ENCODE measurements around the gene VTI1A.

Gene VTI1A

GRCh38 chr10:112759496-112759895 lies 312.5 kb downstream of the VTI1A start:
- POLR2A ChIA-PET = no interaction called here
- H3K4me3 ChIP-seq (ENCODE audit: low read depth, low read length) = no peak overlapping the region
- TF ChIP-seq ZNF350 (tag by site-specific recombination; IDR thresholded peaks at IDR 0.05) (no peak), ZFHX2 (tag by site-specific recombination; conservative IDR thresholded peaks at IDR 0.05) (peak; percentile 87), EGR2 (tag by site-specific recombination; IDR thresholded peaks at IDR 0.05; ENCODE audit: low read depth) (peak; percentile 86), ZNF324 (tag by site-specific recombination; IDR thresholded peaks at IDR 0.05) (no peak)
- H3K36me3 ChIP-seq (ENCODE audit: control insufficient read depth in 2 of 2, insufficient read depth in 1 of 2, low read length in 2 of 2) = no peaks in the 10 kb centered on the region
- CTCF ChIA-PET = no interaction called here
- peaks cover 10% of the 10 kb centered on the region for H3K4me1 ChIP-seq (ENCODE audit: control insufficient read depth, insufficient read depth, low read length)
- H3K9me3 ChIP-seq (ENCODE audit: control insufficient read depth, insufficient read depth, low read depth, low read length) = no peaks in the 10 kb centered on the region
- no peak overlapping the region for H3K27ac ChIP-seq (ENCODE audit: extremely low read depth, low read depth, low read length)

- Histone ChIP-seq H3K4me1 (ENCODE audit: control insufficient read depth, insufficient read depth, low read length) (peaks cover 10% of the 10 kb centered on the region), H3K4me3 (ENCODE audit: low read depth, low read length) (no peak overlapping the region), H3K36me3 (ENCODE audit: control insufficient read depth in 2 of 2, insufficient read depth in 1 of 2, low read length in 2 of 2) (no peaks in the 10 kb centered on the region), H3K27ac (ENCODE audit: extremely low read depth, low read depth, low read length) (no peak overlapping the region), H3K9me3 (ENCODE audit: control insufficient read depth, insufficient read depth, low read depth, low read length) (no peaks in the 10 kb centered on the region)
- CTCF ChIA-PET = no interaction called here
- POLR2A ChIA-PET = no interaction called here
- TF ChIP-seq PRDM1 (tag by site-specific recombination; IDR thresholded peaks at IDR 0.05) (no peak), ZBTB17 (tag by site-specific recombination; IDR thresholded peaks at IDR 0.05) (no peak), ZNF404 (tag by site-specific recombination; IDR thresholded peaks at IDR 0.05) (no peak), ZSCAN4 (tag by site-specific recombination; IDR thresholded peaks at IDR 0.05) (no peak), ZNF350 (tag by site-specific recombination; IDR thresholded peaks at IDR 0.05) (no peak), ZNF133 (tag by site-specific recombination; IDR thresholded peaks at IDR 0.05) (no peak), ZNF529 (tag by site-specific recombination; IDR thresholded peaks at IDR 0.05; ENCODE audit: insufficient replicate concordance) (no peak), ZNF398 (tag by site-specific recombination; IDR thresholded peaks at IDR 0.05) (no peak), ZNF792 (tag by site-specific recombination; IDR thresholded peaks at IDR 0.05) (no peak), HOXC10 (CRISPR knock-in tag; IDR thresholded peaks at IDR 0.05) (no peak), SCRT1 (tag by site-specific recombination; IDR thresholded peaks at IDR 0.05; ENCODE audit: borderline replicate concordance) (no peak), REST (tag by site-specific recombination; IDR thresholded peaks at IDR 0.05) (no peak), ZNF558 (tag by site-specific recombination; IDR thresholded peaks at IDR 0.05) (no peak), GLIS1 (tag by site-specific recombination; IDR thresholded peaks at IDR 0.05) (no peak), SCRT2 (tag by site-specific recombination; IDR thresholded peaks at IDR 0.05) (no peak)
Measured at GRCh38 chr10:112761256-112761655, 314.2 kb downstream of the VTI1A start.
